ENCODE measurements around the gene NOC2L.

GRCh38 chr1:978835-979743 lies 20.0 kb upstream of the NOC2L start:
- no peak for TF ChIP-seq CTCF (IDR thresholded peaks at IDR 0.05 in 2 of 3, conservative IDR thresholded peaks at IDR 0.05 in 1 of 3; ENCODE audit: insufficient read depth in 2 of 3, low read depth in 1 of 3, low read length in 3 of 3)
- no peak for TF ChIP-seq TGIF2 (CRISPR knock-in tag; IDR thresholded peaks at IDR 0.05)
- TF ChIP-seq ZNF75A (CRISPR knock-in tag; IDR thresholded peaks at IDR 0.05): no peak
